BLaER1 (cell line): ENCODE data around the gene PRR13.
A peak's percentile ranks its signal among the peaks of the same experiment; 100 is the strongest.
"Not testable (repeated sequence)": the region's sequence is repeated elsewhere in the genome, so short reads cannot be mapped to it uniquely, and the experiment has no call there.

Experiments
- H3K27ac ChIP-seq: shearing (Covaris generic); formaldehyde crosslinking; 2 replicates; pipeline ENCODE4 v1.8.1; 2022
- H3K27me3 ChIP-seq: shearing (Covaris generic); formaldehyde crosslinking; 2 replicates; pipeline ENCODE4 v1.8.1; 2022
- H3K36me3 ChIP-seq: shearing (Covaris generic); formaldehyde crosslinking; 2 replicates; pipeline ENCODE4 v1.8.1; 2022
- H3K4me1 ChIP-seq: shearing (Covaris generic); formaldehyde crosslinking; 2 replicates; pipeline ENCODE4 v1.8.1; 2022
- H3K4me2 ChIP-seq: shearing (Covaris generic); formaldehyde crosslinking; 2 replicates; pipeline ENCODE4 v1.8.1; 2022
- H3K4me3 ChIP-seq: shearing (Covaris generic); formaldehyde crosslinking; 2 replicates; pipeline ENCODE4 v1.8.1; 2022
- H3K9ac ChIP-seq: shearing (Covaris generic); formaldehyde crosslinking; 2 replicates; pipeline ENCODE4 v1.8.1; 2022
- H3K9me3 ChIP-seq: shearing (Covaris generic); formaldehyde crosslinking; 2 replicates; pipeline ENCODE4 v1.8.1; 2022
- H4K20me1 ChIP-seq: shearing (Covaris generic); formaldehyde crosslinking; 2 replicates; pipeline ENCODE4 v1.8.1; 2022
- Cebpa-rat ChIP-seq: shearing (Covaris generic); IDR thresholded peaks from 2 replicates; pipeline ENCODE4 v1.8.1; 2022

Gene PRR13

DNA sequence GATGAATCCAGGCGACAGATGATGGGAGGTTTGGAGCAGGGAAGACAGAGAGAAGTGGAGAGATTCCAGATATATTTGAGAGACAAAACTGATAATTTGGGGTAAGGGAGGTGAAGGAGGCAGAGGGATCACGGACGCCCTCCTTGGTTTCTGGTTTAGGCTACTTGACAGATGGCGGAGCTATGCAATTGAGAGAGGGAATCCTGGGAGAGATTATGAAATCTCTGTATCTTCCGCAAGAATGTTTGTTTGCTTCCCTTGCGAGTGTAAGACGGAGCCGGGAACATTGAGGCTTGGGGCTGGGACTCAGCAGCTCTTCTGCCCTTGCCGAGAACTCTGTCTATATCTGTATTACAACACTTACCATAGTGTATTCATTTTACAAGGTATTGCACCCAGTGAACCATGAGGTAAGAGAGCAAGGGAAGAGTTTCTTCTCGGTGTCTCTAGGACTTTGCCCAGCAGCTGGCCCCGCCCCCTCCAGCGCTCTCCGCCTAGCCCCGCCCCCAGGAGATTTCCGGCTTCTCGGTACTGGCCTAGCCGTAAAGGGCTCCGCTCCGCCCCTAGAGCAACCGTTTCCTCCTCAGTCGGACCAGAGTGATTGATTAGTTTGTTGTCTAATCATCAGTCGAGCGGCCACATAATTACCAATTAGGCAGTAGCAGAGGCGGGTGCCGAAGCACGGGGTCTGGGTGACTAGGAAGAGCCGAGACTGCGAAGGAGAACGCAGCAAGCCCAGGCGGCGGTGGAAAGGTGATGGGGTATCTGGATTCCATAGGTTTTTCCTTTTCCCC, at the start of gene PRR13:
Gene PRR13 (plus strand): TSS at position 695 of the 794 bp plus-strand sequence. CDS start 981 bp downstream, outside the sequence.
- peaks cover 38% of the 10 kb centered on the region for H4K20me1 ChIP-seq
- H3K27me3 ChIP-seq, result no peaks in the 10 kb centered on the region
- H3K9ac ChIP-seq, result peak within 1 kb of the TSS; percentile 88
- peaks cover 41% of the 10 kb centered on the region for H3K4me1 ChIP-seq
- peak; percentile 81; the same call in 1 of the 2 replicates for TF ChIP-seq Cebpa-rat
- peak within 1 kb of the TSS; percentile 94 for H3K4me2 ChIP-seq
- H3K27ac ChIP-seq, result peak within 1 kb of the TSS; percentile 89
- peaks cover 33% of the 10 kb centered on the region for H3K36me3 ChIP-seq
- H3K4me3 ChIP-seq, result peak within 1 kb of the TSS; percentile 80
- no peaks in the 10 kb centered on the region for H3K9me3 ChIP-seq

GRCh38 chr12:53399896-53400295, 41.6 kb upstream of the PRR13 start:
- peaks cover 81% of the 10 kb centered on the region for H3K36me3 ChIP-seq
- no peaks in the 10 kb centered on the region for H3K4me1 ChIP-seq

GRCh38 chr12:53402351-53402750, 39.2 kb upstream of the PRR13 start:
- H3K36me3 ChIP-seq, result peaks cover 84% of the 10 kb centered on the region
- H3K27me3 ChIP-seq, H3K9ac ChIP-seq, H3K4me2 ChIP-seq, H3K4me3 ChIP-seq, H3K9me3 ChIP-seq, H3K4me1 ChIP-seq, H3K27ac ChIP-seq: not testable (repeated sequence)
- H4K20me1 ChIP-seq, result peaks cover 69% of the 10 kb centered on the region

More at GRCh38 chr12:53399896-53400295, 41.6 kb upstream of the PRR13 start:
- no peaks in the 10 kb centered on the region for H3K27me3 ChIP-seq
- TF ChIP-seq Cebpa-rat, result 0 out of 2 replicates have a peak, but pooled peaks have one; percentile 14
- H3K4me2 ChIP-seq, result no peak overlapping the region
- peaks cover 77% of the 10 kb centered on the region for H4K20me1 ChIP-seq
- no peak overlapping the region for H3K9ac ChIP-seq
- H3K9me3 ChIP-seq, result 0 out of 2 replicates have a peak, but pooled peaks cover 9% of the 10 kb centered on the region
- H3K4me3 ChIP-seq, result no peak overlapping the region
- H3K27ac ChIP-seq, result no peak overlapping the region

- H3K27me3 ChIP-seq, result no peaks in the 10 kb centered on the region
- peaks cover 64% of the 10 kb centered on the region for H4K20me1 ChIP-seq
- no peak overlapping the region for H3K4me2 ChIP-seq
- H3K4me1 ChIP-seq, result no peaks in the 10 kb centered on the region
- TF ChIP-seq Cebpa-rat, result no peak
- H3K27ac ChIP-seq, result no peak overlapping the region
- H3K9me3 ChIP-seq, result 0 out of 2 replicates have a peak, but pooled peaks cover 9% of the 10 kb centered on the region
- no peak overlapping the region for H3K9ac ChIP-seq
- peaks cover 89% of the 10 kb centered on the region for H3K36me3 ChIP-seq
- H3K4me3 ChIP-seq, result no peak overlapping the region
Observed at GRCh38 chr12:53402871-53403270, 38.7 kb upstream of the PRR13 start.

GRCh38 chr12:53410951-53411350, 30.6 kb upstream of the PRR13 start:
- H3K9ac ChIP-seq, result no peak overlapping the region
- H3K9me3 ChIP-seq, result no peaks in the 10 kb centered on the region
- peaks cover 9% of the 10 kb centered on the region; the same call in 1 of the 2 replicates for H4K20me1 ChIP-seq
- TF ChIP-seq Cebpa-rat, result no peak
- peaks cover 45% of the 10 kb centered on the region for H3K4me1 ChIP-seq
- H3K27me3 ChIP-seq, result no peaks in the 10 kb centered on the region
- H3K36me3 ChIP-seq, result peaks cover 83% of the 10 kb centered on the region
- no peak overlapping the region for H3K4me2 ChIP-seq
- no peak overlapping the region for H3K27ac ChIP-seq
- H3K4me3 ChIP-seq, result no peak overlapping the region

GRCh38 chr12:53413485-53414204, 27.9 kb upstream of the PRR13 start:
- Histone ChIP-seq H3K9me3 (no peaks in the 10 kb centered on the region), H3K27me3 (no peaks in the 10 kb centered on the region), H3K36me3 (peaks cover 56% of the 10 kb centered on the region), H3K4me3 (no peak overlapping the region), H3K4me2 (peak overlapping the region; percentile 39; the same call in 1 of the 2 replicates), H3K27ac (no peak overlapping the region), H3K9ac (no peak overlapping the region), H4K20me1 (no peaks in the 10 kb centered on the region), H3K4me1 (peaks cover 71% of the 10 kb centered on the region)
- no peak for TF ChIP-seq Cebpa-rat

DNA sequence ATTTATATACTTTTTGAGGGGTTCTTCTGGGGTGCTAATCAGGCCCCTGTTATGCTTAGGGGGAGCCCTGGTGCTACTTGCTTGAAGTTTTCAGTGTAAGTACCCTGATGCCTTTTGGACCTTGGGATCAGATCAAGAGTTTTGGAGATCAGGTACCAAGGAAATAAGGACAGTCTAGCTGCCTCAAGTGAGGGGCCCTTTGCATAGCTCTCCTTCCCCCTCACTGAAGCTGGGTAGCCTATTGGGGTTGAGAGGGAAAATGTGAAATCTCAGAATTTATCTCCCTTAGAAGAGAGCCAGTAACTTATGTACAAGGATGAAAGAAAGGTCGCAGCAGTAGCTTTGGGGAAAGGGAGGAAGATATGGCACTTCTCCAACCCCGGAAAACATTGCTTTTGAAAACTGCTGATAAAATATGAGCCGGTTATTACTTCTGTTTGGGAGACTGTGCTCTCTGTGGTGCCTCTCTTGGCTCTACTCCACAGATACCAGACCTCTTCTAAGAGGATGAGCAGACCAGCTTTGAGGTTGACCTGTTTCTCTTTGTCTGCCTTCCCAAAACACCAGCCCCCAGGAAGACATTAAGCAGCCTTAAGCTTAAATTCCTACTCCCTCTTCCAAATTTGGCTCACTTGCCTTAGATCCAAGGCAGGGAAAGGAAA, 26.6 kb upstream of the PRR13 start:
- Histone ChIP-seq H3K4me1 (peaks cover 84% of the 10 kb centered on the region), H3K27ac (no peak overlapping the region), H3K4me2 (peak overlapping the region; percentile 2; the same call in 1 of the 2 replicates), H3K36me3 (peaks cover 44% of the 10 kb centered on the region), H3K27me3 (no peaks in the 10 kb centered on the region), H3K9me3 (no peaks in the 10 kb centered on the region), H4K20me1 (no peaks in the 10 kb centered on the region), H3K9ac (no peak overlapping the region), H3K4me3 (no peak overlapping the region)
- TF ChIP-seq Cebpa-rat, result no peak

DNA sequence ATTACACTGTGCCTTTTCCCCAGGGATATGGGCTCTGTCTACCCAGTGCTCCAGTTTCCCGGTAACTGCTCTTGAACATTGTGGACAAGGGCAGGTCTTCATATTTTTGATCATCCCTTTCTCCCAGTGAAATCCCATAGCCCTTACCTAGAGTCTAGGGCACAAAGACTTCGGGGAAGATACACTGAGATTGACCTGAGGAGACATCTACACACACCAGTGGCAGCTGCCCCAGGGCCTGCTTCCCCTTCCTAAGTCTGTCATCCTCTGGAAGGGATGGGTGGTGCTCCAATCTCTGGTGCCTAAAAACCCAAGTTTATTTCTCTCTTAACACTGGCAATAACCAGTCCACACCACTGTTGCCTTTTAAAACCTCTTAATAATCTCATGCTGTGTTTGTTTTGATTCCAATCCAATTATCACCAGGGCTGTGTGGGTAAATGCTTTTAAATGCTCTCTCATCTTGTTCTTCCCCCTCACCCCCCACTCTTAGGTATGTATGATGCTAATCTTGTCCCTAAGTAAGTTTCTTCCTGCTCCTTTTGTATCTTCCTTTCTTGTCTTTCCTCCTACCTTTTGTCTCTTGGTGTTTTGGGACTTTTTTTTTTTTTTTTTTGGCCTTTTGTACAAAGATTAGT, 25.7 kb upstream of the PRR13 start:
- Histone ChIP-seq H3K36me3 (peaks cover 34% of the 10 kb centered on the region), H3K4me2 (peak overlapping the region; percentile 2), H3K4me1 (peaks cover 94% of the 10 kb centered on the region)
- not testable (repeated sequence) for H3K27ac ChIP-seq, H3K4me3 ChIP-seq, H4K20me1 ChIP-seq, H3K9ac ChIP-seq, H3K27me3 ChIP-seq, H3K9me3 ChIP-seq

DNA sequence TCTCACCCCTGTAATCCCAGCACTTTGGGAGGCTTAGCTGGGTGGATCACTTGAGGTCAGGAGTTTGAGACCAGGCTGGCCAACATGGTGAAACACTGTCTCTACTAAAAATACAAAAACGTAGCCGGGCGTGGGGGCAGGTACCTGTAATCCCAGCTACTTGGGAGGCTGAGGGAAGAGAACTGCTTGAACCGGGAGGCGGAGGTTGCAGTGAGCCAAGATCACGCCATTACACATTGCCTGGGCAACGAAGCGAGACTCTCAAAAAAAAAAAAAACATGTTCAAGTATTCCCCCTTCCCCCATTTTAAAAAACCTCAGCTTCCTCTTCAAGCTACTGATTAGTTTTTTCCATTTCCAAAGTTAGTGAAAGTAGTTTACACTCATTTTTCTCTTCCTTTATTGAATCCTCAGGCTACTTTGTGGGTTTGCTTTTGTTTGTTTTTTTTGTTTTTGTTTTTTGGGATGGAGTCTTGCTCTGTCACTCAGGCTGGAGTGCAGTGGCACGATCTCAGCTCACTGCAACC, 24.2 kb upstream of the PRR13 start:
- Histone ChIP-seq H3K36me3 (peaks cover 19% of the 10 kb centered on the region), H3K27ac (peak overlapping the region; percentile 49), H3K4me1 (peaks cover 97% of the 10 kb centered on the region), H3K4me2 (peak overlapping the region; percentile 81)
- not testable (repeated sequence) for H3K4me3 ChIP-seq, H4K20me1 ChIP-seq, H3K9me3 ChIP-seq, H3K27me3 ChIP-seq, H3K9ac ChIP-seq
